ENCODE data around the gene SERP1. TPM values are rescaled to one million over a fixed set of nuclear protein-coding genes. Genes with fewer than 3 reads are reported as not detected.

SERP1 gene
- 133 and 232 TPM in 2 replicates for total RNA-seq

GRCh38 chr3:150546226-150547044, at the start of gene SERP1, which contains the start of gene EIF2A:
SERP1 (minus strand) TSS chr3:150546496; CDS start chr3:150546135, 361 bp downstream.
EIF2A (plus strand) TSS chr3:150546787; CDS start chr3:150546803, 16 bp downstream.

Other genes starting within 250 kb of the SERP1 start
- 11.2 and 12.1 TPM in 2 replicates for gene TSC22D2, start 138.2 kb downstream of the SERP1 start, total RNA-seq
- gene EIF2A, start 291 bp upstream of the SERP1 start, total RNA-seq, result 215 and 278 TPM in 2 replicates
- 104 and 197 TPM in 2 replicates for gene SELENOT, start 56.8 kb upstream of the SERP1 start, total RNA-seq
- gene ERICH6, start 157.4 kb upstream of the SERP1 start, total RNA-seq, result 0.15 and 0.17 TPM in 2 replicates
- 20.5 and 33.1 TPM in 2 replicates for gene SIAH2, start 216.7 kb upstream of the SERP1 start, total RNA-seq

Measured in smooth muscle cell of trachea (primary cell).